Natural killer cell treated with Interleukin-12 subunit alpha and Interleukin-12 subunit beta and Interleukin-15 and Interleukin-18, amount 100 ng/mL, for 72 hours (primary cell): ENCODE measurements around the gene STAT3. TPM values are rescaled to one million over a fixed set of nuclear protein-coding genes. Genes with fewer than 3 reads are reported as not detected.

Experiments used
- ATAC-seq, 2 donors: fragments of 150-1000 bp; cut with Tn5 transposase in 1 of 2; sonication (Bioruptor Pico), chemical (Tn5 transposase) in 1 of 2; 2 replicates each; pipeline ENCODE4 v1.10.0; 2021
- DNase-seq: peaks from one replicate; pipeline ENCODE4 v3.0.0; 2022; ENCODE audit warnings: low spot score
- H3K27ac Mint-ChIP-seq, 2 donors: 1 replicate in 1 of 2; 2 replicates in 1 of 2; pipeline ENCODE4 v1.8.0; 2022; ENCODE audit warnings: mixed read lengths in 2 of 2, mild to moderate bottlenecking in 1 of 2, moderate library complexity in 1 of 2
- H3K27me3 Mint-ChIP-seq, 2 donors: 1 replicate in 1 of 2; 2 replicates in 1 of 2; pipeline ENCODE4 v1.8.0; 2022; ENCODE audit warnings: mixed read lengths in 2 of 2
- H3K36me3 Mint-ChIP-seq: one replicate; pipeline ENCODE4 v1.8.0; 2022; ENCODE audit warnings: mixed read lengths
- H3K4me1 Mint-ChIP-seq, 2 donors: 1 replicate in 1 of 2; 2 replicates in 1 of 2; pipeline ENCODE4 v1.8.0; 2022; ENCODE audit warnings: low read depth in 2 of 2, mixed read lengths in 2 of 2, mild to moderate bottlenecking in 1 of 2
- H3K4me3 Mint-ChIP-seq: one replicate; pipeline ENCODE4 v1.8.0; 2022; ENCODE audit warnings: mixed read lengths
- H3K9me3 Mint-ChIP-seq: 2 replicates; pipeline ENCODE4 v1.8.0; 2022; ENCODE audit warnings: mixed read lengths
- total RNA-seq, 2 donors: library from RNA; stranded (reverse); gene quantifications; one replicate each; pipeline ENCODE4 v1.2.3, GENCODE V29; 2022

Gene STAT3
- total RNA-seq, 2 donors from 2014 or later: 171 to 344 TPM

DNA sequence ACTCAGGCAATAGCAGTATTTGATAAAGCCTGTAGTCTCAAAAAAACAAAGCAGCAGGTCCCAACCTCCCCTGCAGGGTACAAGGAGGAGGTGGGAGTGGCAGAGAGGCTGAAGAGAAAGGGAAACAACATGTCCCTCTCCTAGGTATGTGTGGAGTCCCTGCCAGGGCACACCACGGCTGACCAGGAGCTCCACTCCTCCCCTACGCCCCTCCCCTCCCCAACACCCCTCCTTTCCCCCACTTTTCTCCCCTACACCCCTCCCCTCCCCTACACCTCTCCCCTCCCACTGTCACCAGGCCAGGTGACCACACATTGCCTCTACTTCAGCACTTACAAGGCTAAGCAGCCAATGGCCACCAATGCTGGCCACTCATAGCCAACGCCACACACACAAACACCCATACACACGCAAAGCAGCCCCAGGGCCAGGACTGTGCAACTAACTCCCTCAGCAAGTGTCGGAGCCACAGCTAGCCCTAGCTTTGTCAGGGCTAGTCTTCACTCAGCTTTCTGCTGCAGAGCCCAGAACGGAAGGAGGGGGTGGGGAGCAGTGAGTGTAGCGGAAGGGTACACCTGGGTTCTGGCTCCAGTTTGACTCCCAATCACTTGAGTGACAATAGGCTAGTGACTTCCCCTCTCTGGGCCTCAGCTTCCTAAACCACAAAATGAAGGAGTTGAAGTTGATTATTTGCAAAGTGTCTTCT is 26.6 kb upstream of the STAT3 start:
- no peaks in the 10 kb centered on the region for H3K9me3 Mint-ChIP-seq
- H3K4me3 Mint-ChIP-seq: no peak overlapping the region
- no peak overlapping the region for H3K27ac Mint-ChIP-seq
- H3K36me3 Mint-ChIP-seq: no peaks in the 10 kb centered on the region
- DNase-seq: no peak
- H3K4me1 Mint-ChIP-seq: peaks cover 5 to 6% of the 10 kb centered on the region in 2 donors
- ATAC-seq: peak in 1 of 2 donors; percentile 38
- H3K27me3 Mint-ChIP-seq: peaks cover 0 to 10% of the 10 kb centered on the region in 2 donors

DNA sequence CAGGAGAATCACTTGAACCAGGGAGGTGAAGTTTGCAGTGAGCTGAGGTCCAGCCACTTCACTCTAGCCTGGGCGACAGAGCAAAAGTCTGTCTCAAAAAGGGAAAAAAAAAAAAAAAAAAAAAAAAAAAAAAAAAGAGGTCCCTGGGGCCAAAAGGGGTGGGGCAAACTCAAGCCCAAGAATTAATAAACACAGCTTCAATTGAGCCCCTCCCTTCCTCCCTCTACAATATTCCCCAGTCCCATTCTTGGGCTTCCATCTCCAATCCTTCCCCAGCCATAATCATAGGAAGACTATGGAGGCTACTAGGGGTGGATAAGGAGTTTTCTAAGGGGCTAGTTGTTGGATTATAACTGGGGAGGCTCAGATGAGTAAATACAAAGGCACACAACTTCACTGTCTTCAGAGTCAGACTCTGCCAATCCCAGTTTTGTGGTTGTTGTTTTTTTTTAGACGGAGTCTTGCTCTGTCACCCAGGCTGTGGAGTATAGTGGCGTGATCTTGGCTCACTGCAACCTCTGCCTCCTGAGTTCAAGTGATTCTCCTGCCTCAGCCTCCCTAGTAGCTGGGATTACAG is 25.3 kb upstream of the STAT3 start:
- Mint-ChIP-seq H3K27me3 (peaks cover 0 to 7% of the 10 kb centered on the region in 2 donors), H3K4me3 (no peak overlapping the region), H3K36me3 (no peaks in the 10 kb centered on the region), H3K27ac (no peak overlapping the region), H3K9me3 (no peaks in the 10 kb centered on the region), H3K4me1 (peaks cover 3 to 5% of the 10 kb centered on the region in 2 donors)
- DNase-seq (no peak), ATAC-seq (no peak)

DNA sequence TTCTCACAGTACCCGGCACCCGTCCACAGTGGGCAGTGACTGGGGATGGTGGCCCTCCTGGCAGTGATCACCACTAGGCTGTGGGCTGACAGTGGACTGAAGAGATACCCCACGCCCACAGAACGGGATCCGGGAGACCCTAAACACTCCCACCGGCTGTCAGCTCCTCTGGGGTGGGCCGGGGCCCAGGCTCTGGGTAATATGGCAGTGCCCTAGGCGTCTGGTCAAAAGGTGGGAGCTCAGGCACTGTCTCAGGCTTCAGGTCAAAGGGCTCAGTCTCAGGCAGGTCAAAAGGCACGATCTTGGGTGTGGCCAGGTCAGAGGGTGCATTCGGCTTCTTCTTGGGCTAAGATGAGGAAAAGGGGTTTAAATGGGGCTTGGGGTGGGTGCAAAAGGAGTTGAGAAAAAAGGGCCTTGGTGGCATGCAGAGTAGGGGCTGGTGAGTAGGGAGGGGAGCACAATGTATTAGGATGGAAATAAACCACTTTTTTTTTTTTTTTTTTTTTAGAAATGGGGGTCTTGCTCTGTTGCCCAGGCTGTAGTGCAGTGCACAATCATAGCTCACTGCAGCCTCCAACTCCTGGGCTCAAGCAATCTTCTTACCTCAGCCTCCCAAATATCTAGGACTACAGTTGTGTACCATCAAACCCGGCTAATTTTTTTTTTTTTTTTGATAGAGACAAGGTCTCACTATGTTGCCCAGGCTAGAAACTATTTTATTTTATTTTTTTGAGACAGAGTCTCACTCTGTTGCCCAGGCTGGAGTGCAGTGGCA is 23.9 kb upstream of the STAT3 start:
- Mint-ChIP-seq H3K27me3 (peaks cover 0 to 10% of the 10 kb centered on the region in 2 donors), H3K27ac (no peak overlapping the region), H3K4me3 (no peak overlapping the region), H3K9me3 (no peaks in the 10 kb centered on the region), H3K36me3 (no peaks in the 10 kb centered on the region), H3K4me1 (peaks cover 9 to 10% of the 10 kb centered on the region in 2 donors)
- DNase-seq (no peak), ATAC-seq (peak in 1 of 2 donors; percentile 29)

DNA sequence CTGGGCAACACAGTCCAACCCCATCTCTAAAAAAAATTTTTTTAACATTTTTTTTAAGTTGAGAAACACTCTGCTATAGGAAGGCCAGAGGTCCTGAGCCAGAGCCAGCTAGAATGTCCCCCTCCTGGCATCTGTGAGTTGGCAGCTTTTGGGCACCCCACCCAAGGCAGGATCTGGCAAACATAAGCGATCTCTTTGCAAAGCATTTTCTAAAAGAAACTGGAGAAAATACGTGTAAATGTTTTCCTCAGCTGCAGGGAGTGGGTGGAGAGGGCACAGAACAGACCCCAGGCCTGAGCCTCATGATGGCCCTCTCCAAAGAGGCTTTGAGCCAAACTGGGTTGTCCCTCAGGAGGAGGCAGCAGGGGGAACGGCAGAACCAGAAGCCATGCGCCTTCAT is 23.1 kb upstream of the STAT3 start:
- Mint-ChIP-seq H3K27ac (no peak overlapping the region), H3K9me3 (no peaks in the 10 kb centered on the region), H3K36me3 (no peaks in the 10 kb centered on the region), H3K27me3 (peaks cover 0 to 10% of the 10 kb centered on the region in 2 donors), H3K4me1 (peaks cover 9 to 10% of the 10 kb centered on the region in 2 donors), H3K4me3 (no peak overlapping the region)
- ATAC-seq (no peak), DNase-seq (no peak)

DNA sequence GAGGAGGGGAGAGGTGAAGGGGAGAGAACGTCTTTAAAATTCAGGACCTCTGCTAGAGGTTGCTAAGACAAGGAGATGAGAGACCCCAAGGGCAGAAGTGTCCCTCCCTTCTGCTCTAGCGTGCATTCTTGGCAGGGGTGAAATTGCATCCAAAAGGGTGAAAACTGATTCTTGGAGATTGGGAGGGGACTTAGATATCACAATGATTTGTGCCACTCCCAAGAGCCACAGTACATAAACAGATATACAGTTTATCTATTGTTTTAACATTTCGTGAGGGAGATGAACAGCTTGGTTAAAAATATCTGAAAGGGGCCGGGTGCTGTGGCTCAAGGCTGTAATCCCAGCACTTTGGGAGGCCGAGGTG is 22.1 kb upstream of the STAT3 start:
- no peaks in the 10 kb centered on the region for H3K36me3 Mint-ChIP-seq
- H3K27me3 Mint-ChIP-seq: peaks cover 0 to 7% of the 10 kb centered on the region in 2 donors
- DNase-seq (no peak), ATAC-seq (no peak)
- no peaks in the 10 kb centered on the region for H3K9me3 Mint-ChIP-seq
- H3K4me3 Mint-ChIP-seq: no peak overlapping the region
- peaks cover 9 to 13% of the 10 kb centered on the region in 2 donors for H3K4me1 Mint-ChIP-seq
- peak overlapping the region in 1 of 2 donors; percentile 15 for H3K27ac Mint-ChIP-seq

DNA sequence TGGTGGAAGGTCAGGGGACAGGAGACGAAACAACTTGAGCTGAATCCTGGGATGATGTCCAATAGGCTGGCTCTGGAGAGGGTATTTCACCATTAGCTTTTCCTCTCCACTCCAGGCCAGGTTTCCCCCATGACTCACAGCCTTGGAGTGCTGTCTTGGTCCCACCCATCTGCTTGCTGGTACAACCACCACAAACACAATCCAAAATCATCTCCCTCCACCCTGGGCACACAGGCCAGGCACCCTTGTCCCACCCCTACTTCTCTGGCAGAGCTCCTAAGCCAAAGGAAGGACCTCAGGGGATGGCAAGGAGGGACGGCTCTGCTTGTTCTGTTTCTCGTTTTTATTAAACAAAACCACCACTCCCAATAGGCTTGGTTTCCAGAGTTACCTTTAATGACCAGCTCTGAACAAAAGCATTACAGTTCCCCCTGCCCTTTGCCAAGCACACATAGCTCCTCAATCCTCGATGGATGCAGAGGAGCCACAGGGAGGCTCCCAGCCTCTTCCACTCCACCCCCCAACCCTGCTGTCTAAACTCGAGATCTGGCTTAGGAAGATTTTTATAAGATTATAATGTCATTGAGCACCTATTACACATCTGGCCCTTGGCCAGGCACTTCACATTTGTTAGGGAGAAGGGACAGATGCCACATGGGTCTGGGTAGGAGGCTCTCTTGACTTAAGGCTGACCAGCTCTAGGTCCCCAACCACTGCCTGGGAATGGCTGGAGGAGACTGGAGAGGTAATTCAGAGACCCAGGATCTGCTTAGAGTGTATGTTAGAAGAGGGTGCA is 21.5 kb upstream of the STAT3 start:
- DNase-seq (no peak), ATAC-seq (no peak)
- H3K4me3 Mint-ChIP-seq: no peak overlapping the region
- no peaks in the 10 kb centered on the region for H3K36me3 Mint-ChIP-seq
- H3K27me3 Mint-ChIP-seq: peaks cover 0 to 3% of the 10 kb centered on the region in 2 donors
- H3K9me3 Mint-ChIP-seq: no peaks in the 10 kb centered on the region
- peaks cover 5 to 9% of the 10 kb centered on the region in 2 donors for H3K4me1 Mint-ChIP-seq
- peak overlapping the region in 1 of 2 donors; percentile 15 for H3K27ac Mint-ChIP-seq

DNA sequence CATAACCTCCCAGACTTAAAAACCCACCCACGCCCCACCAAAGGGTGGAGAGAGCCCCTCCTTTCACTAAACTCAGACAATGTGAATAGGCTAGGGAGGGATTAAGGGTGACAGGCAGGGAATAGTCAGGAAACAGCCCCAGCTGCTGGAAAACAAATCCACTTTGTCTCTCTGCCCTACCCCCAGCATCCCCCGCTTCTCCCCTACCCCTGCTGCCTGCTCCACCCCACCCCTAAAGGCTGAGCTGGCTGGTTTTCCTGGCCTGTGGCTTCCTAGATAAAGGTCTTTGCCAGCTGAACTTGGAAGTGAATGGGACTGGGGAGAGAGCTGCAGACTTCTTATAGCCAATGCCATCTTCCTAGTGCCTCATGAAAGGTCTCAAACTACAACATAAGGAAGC is 19.8 kb upstream of the STAT3 start:
- DNase-seq: no peak
- no peak overlapping the region for H3K27ac Mint-ChIP-seq
- no peaks in the 10 kb centered on the region for H3K9me3 Mint-ChIP-seq
- no peaks in the 10 kb centered on the region for H3K36me3 Mint-ChIP-seq
- no peak overlapping the region for H3K4me3 Mint-ChIP-seq
- H3K4me1 Mint-ChIP-seq: peaks cover 5 to 14% of the 10 kb centered on the region in 2 donors
- H3K27me3 Mint-ChIP-seq: peaks cover 0 to 6% of the 10 kb centered on the region in 2 donors
- ATAC-seq: no peak

DNA sequence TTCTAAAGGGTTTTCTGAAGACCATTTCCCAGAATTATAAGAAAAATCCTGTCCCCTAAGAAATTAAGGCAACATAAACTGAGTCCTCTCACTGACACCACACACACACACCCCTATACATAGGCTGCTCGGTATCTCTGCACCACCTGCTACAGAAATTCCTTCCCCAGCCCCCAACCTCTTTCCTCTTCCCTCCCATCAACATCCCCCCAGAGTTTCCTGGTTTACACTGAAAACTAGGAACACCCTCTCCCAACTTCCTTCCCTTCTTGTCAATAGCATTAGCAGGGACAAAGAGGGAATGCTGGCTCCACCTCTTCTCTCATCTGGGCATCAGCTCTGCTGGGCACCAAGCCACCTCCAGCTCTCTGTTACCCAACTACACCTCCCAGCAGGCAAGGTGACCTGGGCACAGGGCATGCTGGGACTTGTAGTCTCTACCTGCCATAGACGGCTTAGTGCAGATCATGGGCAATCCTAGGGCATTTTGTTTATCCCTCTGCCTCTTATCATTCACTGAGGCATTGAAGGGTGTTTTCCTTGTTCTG is 19.1 kb upstream of the STAT3 start:
- Mint-ChIP-seq H3K27ac (peak overlapping the region; percentile 31 to 34), H3K27me3 (peaks cover 0 to 6% of the 10 kb centered on the region in 2 donors), H3K4me1 (peaks cover 5 to 14% of the 10 kb centered on the region in 2 donors)

DNA sequence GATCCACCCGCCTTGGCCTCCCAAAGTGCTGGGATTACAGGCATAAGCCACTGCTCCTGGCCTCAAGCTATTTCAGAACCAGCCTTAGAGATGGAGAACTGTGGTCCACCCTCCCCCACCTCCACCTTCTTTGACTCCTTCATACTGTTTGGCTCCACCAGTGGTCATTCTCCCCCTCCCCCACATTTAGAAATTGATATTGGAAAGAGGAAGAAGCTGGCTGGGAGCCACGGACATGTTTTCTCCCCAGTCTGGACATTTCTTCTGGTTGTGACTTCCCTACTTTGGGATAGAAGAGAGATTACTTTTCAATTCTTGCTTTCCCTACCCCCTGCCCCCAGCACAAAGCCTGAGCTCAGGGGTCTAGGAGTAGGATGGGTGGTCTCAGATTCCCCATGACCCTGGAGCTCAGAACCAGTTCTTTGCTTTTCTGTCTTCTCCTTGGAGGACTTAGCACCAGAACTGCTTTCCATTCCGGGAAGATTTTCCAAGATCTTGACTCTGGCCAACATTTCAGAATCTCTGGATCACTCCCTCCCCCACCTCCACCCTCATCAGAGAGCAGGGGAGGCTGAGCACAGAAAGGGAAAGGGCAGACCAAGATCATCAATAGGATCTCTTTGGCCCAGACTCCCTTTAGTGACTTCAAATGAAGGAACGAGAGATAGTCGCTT is 18.5 kb upstream of the STAT3 start:
- no peak for ATAC-seq
- H3K9me3 Mint-ChIP-seq: no peaks in the 10 kb centered on the region
- H3K27ac Mint-ChIP-seq: peak overlapping the region; percentile 31 to 34
- peaks cover 5 to 16% of the 10 kb centered on the region in 2 donors for H3K4me1 Mint-ChIP-seq
- DNase-seq: no peak
- no peak overlapping the region for H3K4me3 Mint-ChIP-seq
- H3K27me3 Mint-ChIP-seq: peaks cover 0 to 6% of the 10 kb centered on the region in 2 donors
- H3K36me3 Mint-ChIP-seq: no peaks in the 10 kb centered on the region

More for the DNA sequence above, 19.1 kb upstream of the STAT3 start:
- ATAC-seq (peak; percentile 69 to 76), DNase-seq (no peak)
- no peak overlapping the region for H3K4me3 Mint-ChIP-seq
- H3K36me3 Mint-ChIP-seq: no peaks in the 10 kb centered on the region
- no peaks in the 10 kb centered on the region for H3K9me3 Mint-ChIP-seq

DNA sequence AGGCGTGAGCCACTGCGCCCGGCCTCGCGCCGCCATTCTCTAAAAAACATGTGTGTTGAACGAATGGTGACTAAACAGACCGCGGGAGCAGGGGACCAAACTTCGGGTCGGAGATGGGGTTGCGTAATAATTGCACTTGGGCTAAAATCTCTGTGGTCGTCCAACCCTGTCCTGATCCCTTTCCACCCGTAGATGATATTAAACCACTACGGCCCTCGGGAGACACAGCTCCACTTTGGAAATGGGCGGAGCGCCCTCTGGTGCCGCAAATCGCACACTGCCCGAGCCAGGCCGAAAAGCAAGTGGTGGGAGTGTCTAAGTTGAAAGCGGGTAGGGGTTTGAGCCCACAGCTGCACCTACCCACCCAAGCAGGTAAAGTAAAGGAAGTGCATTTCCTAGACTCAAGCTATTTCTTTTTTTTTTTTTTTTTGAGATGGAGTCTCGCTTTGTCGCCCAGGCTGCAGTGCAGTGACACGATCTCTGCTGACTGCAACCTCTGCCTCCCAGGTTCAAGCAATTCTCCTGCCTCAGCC is 17.8 kb upstream of the STAT3 start:
- Mint-ChIP-seq H3K4me3 (no peak overlapping the region), H3K27ac (no peak overlapping the region), H3K36me3 (no peaks in the 10 kb centered on the region), H3K9me3 (no peaks in the 10 kb centered on the region), H3K4me1 (peaks cover 5 to 16% of the 10 kb centered on the region in 2 donors), H3K27me3 (peaks cover 0 to 6% of the 10 kb centered on the region in 2 donors)
- DNase-seq (peak; percentile 81), ATAC-seq (peak; percentile 83 to 86)

DNA sequence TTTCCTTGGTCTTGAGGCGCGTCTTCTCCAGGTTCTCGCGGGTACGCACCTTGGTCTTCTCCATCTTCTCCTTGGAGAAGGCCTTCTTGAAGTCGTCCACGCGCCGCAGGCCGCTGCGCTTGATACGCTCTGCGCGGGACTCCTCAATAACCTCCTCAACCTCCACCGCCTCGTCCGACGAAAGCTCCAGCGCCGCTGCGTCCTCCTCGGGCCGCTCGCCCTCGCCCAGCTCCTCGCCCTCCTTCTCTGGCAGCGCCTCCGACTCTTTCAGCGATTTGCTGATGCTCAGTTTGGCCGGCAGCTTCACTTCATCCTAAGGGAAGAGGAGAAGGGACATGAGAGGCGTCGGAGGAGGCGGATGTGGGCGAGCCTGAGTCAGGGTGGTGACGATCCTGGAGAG is 16.8 kb upstream of the STAT3 start:
- Mint-ChIP-seq H3K4me1 (peaks cover 8 to 21% of the 10 kb centered on the region in 2 donors), H3K27me3 (peaks cover 0 to 6% of the 10 kb centered on the region in 2 donors), H3K36me3 (no peaks in the 10 kb centered on the region), H3K9me3 (no peaks in the 10 kb centered on the region), H3K27ac (no peak overlapping the region), H3K4me3 (no peak overlapping the region)
- ATAC-seq: no peak
- no peak for DNase-seq

DNA sequence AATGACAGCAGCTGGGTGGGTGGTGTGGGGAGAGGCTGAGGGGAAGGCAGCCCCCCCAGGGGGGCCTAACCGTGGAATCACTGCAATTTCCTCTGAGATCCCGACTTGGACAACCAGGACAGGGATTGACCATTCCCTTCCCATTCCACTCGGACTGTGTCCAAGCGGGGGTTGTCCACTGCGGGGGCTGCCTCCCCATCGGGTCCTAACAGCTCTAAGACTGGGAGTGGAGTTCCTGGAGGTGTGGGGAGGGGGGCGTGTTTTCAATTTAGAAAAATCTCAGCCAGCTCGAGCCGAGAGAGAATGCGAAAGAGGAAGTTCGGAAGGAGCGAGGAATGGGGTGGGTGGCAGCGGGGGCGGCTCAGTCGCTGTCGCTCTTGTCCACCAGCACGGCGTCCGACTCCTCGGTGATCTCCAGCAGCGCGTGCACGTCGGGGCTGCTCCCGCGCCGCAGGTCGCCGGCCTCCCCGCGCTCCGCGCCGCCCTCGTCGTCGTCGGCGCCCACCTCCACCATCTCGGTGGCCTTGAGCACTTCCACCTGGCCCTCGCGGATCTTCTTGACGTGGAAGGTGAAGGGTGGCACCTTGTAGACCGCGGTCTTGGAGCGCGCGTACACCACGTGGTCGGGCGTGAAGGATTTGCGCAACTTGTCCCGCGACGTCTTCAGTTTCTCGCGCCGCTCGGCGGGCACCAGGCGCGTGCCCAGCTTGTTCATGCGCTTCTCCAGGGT is 16.2 kb upstream of the STAT3 start:
- no peak overlapping the region for H3K27ac Mint-ChIP-seq
- H3K27me3 Mint-ChIP-seq: peaks cover 0 to 6% of the 10 kb centered on the region in 2 donors
- H3K9me3 Mint-ChIP-seq: no peaks in the 10 kb centered on the region
- ATAC-seq: no peak
- H3K36me3 Mint-ChIP-seq: no peaks in the 10 kb centered on the region
- no peak overlapping the region for H3K4me3 Mint-ChIP-seq
- DNase-seq: no peak
- peaks cover 12 to 24% of the 10 kb centered on the region in 2 donors for H3K4me1 Mint-ChIP-seq
